Measurements from ENCODE around the gene NFASC.

The NFASC gene

DNA sequence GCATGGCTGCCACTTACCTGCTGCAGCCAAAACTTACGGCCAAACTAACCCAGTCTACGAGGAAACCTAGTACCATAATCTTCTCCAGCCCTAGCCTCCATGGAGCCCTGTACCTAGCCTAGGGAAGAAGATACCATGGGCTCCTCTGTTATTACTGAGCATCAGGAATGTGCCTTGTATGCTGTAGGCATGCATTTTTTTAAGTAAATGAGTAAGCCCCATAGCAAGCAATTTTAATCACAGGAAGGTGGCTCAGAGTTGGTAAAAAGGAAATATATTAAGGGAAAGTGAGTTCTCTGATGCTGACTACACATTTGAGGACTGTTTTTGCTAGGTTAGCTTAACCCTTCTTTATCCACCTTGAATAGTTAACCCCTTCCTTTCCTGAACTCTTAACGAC, 21.2 kb downstream of the NFASC start:
- DNase-seq: no peak

DNA sequence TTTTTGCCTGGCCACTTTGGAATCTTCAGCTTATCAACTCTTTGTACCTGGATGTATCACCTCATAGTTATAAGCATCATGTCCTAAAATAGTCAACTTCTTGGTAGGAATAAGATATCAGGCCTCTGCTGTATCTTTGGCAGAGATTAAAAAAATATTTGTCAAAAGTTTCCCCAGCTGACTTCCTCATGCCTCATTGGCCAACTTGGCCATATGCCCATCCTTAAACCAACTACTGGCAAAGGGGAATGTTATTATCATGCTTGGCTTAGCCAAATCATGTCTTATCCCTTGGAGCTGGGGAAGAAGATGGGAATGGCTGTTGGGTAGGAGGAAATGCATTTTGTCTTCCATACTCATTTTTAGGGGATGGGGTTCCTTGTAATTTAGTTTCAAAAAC, 23.4 kb downstream of the NFASC start:
- DNase-seq: no peak

DNA sequence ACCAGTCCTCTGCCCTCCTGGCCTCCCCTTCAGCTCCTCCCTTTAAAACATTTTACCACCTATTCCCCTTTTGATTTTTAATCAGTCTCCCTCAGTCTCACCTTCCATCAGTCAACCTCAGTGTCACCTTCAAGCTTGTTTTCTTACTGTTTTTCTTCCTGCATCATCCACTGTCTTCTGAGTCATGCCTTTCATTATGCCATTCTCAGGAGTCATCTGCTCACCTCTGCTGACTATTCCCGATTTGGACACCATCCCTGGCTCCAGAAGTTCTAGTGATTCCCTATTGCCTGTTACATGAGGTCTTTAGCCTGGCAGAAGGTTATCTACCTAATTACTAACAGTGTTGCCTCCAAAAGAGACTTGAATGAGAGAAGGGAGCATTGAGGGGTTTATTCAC, 23.9 kb downstream of the NFASC start:
- DNase-seq: no peak

DNA sequence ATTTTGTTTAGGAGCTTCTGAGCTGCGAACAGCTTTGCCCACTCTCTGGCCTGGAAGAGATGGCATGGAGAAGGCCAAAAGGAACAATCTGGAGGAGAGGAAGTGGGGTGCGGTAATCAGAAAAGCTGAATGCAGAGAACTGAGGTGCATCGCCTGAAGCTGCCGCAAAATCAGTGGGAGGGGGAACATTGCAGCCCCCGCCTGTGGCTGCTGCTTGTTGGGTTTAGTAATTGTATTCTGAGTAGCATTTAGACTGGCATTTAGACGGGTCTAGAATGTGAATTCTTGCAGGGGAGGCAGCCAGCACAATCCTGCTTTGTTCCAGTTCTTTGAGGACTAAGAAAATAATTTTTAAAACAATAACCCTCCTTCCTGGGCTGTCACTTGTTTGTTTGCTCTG, 25.4 kb downstream of the NFASC start:
- DNase-seq: no peak

DNA sequence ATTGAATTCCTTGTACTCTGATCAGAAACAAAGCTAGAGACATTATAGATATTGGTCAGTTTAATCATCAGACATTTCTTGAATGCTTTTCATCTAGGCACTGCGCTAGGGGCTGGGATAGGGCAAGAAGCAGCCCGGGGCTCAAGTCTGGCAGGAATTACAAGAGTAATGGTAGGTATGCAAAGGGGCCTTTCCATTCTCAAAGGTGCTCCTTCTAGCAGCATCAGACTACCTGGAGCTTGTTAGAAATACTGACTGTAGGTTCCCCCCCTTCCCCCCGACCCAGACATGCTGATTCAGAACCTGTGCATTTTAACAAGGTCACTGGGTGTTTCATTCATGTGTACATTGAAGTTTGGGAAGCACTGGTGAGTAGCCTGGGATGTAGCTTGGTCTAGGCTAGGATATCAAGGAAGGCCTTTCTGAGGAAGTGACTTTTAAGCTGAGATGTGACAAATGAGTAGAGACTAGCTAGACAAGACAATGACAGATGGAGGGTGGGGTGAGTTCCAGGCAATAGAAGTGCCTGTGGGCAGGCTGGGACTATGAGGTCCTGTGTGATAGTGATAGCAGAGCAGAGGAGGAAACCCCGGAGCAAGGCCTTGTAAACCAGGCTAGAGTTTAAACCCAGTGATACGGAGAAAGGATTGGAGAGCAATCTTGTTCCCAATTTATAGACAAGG, 26.3 kb downstream of the NFASC start:
- DNase-seq: no peak

DNA sequence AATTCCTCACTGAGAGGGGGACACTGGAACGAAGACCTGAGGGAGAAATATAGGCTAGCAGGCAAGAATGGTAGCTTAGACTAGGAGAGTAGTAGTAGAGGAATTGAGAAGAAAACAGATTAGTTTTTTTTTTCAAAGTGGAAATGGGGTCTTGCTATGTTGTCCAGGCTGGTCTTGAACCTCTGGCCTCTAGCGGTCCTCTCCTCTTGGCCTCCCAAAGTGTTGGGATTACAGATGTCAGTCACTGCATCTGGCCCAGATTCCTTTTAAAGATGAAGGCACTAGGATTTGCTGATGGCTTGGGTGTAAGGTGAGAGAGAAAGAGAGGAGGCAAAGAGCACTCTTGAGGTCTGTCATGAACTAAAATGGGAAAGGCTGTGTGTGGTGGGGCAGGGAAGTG, 30.1 kb downstream of the NFASC start:
- no peak for DNase-seq

DNA sequence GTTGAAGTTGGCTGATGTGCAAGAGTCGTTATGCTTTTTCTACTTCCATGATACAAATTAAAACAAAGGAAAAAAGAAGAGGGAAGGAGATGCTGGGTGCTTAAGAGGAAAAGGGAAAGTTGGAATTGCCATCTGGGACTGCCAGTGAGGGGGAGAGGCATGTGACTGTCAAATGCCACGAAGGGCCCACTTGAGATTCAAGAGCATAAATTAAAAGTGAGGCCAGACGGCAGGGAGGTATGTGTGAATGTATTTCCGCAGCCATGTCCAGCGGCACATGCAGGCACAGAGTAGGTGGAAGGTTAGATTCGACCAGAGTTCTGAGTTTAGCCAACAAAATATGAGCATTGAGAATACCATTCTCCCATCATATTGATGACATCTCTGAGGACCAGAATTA, 32.0 kb downstream of the NFASC start:
- no peak for DNase-seq

DNA sequence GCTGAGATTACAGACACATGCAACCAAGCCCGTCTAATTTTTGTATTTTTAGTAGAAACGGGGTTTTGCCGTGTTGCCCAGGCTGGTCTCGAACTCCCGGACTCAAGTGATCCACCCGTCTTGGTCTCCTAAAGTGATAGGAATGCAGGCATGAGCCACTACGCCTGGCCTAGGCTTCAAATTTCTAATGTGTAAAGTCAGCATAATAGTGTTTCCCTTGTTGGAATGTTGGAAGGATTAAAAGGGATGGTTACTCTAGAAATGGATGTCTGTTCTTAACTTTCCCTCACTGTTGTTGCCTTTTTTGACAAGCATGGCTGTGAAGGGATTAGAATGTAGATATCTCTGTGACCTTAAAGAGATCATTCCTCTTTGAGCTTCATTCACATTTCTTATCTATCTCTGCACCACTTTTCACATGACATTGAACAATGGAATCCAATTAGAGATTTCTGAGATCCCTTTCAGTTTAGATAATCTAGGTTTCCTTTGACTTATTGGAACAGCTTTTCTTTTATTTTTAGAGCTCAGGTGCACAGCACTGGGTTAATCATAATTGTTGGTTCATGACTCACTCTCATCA, 33.7 kb downstream of the NFASC start:
- no peak for DNase-seq

DNA sequence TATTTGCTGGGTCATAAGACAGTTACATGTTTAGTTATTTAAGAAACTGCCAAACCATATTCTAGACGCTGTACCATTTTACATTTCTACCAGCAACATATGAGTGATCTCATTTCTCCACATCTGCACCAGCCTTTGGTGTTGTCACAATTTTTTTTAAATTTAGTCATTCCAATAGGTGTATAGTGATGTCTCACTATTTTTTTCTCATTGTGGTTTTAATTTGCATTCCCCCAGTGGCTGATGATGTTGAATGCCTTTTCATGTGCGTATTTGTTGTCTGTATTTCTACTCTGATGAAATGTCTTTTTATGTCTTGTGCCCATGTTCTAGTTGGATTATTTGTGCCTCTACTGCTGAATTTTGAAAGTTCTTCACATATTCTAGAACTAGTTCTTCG, 38.4 kb downstream of the NFASC start:
- no peak for DNase-seq

DNA sequence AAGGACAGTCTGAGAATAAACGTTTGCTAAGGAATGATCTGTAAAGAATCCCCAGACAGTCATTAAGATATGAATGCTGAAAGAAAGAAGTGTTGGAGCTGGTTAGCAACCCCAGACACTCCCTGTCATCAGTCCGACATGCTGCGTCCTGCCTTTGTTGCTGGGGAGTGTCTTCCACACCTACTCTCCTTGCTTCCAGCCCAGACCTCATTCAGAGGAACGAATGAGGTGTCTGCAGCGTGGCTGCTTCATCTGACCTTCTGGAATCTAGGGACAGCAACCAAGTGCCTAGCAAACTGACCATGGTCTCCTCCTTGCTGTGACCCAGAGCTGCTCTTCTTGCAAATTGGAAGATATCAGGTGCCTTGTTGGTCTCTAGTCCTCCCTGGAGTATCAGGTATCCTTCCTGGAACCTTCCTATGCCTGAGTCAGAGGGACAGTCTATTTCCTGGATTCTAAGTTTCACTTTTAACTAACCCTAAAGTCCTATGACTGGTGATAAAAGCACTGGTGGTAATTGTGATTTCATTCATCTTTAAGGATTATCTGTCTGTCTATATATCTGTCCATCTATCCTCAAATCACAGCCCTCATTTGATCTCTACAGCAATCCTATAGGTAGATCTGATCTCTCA, 45.3 kb downstream of the NFASC start:
- no peak for DNase-seq

DNA sequence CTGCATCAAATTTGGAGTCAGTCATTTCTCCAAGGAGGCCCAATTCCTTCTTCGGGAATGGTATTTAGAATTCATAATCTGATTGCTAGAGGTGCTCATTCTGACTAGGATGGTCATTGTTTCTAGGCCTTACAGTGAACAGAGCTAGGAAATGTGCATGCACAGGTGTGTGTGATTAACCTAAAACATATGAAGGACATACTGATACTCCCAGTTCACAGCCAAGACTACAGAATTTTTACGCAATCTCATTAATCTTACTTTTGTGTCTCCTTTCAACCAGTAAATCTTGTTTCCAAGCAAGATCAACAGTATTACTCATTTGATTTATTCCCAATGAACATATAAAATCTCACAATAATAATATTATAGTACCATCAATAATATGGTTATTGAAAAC, 47.1 kb downstream of the NFASC start:
- no peak for DNase-seq

DNA sequence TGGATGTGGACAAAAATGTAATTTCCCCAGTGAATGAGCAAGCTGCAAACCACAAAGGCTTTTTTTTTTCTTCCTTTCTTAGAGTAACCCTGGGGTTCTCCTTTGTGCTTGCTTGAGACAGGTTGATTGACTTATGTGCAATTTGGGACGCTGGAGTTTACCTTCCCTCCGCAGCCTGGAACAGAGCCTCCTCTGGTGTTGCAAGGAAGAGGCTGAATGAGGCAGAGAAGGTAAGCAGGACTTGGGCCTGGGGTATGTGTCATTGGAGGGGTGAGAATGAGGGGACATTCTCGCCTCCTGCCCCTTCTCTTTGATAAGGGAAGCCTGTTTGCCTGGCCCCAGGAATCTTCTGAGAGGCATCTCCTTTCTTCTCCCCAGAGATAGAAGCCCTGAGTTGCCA, 49.8 kb downstream of the NFASC start:
- no peak for DNase-seq

DNA sequence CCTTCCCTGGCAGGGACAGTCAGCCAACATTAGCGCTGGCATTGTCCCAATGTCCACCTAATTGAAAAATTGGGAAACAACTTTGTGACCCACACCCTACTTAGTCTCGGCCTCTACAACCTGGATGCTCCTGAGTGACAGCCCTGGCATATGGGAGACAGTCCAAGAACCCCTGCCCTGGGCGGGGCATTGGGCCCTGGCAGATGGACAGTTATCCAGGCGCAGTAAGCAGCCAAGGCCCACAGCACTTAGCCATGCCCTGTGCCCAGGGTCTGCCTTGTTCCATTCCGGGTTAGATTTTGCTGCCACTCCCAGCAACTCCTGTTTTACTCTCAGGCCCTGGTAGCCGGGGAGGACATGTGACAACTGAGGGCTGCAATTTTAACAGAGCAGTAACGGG, 50.3 kb downstream of the NFASC start:
- DNase-seq: no peak

DNA sequence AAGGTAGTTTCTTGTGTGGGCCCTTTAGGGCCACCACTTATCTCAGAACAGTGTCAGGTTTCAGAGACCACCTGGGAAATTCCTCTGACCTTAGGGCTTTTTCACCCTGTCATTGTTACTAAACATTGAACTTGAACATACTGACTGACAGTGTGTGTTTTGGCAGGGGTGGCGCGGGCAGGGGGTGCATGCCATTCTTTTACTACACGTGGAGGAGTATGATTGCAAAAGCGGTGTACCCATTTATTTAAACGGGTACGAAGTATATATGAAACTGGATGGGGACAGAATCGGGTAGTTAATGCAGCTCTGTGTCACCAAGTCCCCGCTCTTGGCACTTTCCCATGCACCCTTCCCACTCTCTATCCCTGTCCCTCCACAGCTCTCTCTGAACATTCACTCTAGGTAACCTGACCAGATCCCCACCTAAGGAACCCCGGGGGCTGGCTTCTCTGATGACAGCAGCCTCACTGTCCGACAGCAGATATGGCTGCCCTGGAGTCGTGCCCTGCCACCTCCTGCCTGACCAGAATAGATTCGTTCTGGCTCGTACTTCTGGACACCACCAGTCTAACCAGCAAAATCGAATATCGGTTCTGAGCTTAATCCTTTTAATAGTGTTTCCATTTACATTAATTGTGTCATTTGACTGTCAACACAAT, 51.3 kb downstream of the NFASC start:
- no peak for DNase-seq

DNA sequence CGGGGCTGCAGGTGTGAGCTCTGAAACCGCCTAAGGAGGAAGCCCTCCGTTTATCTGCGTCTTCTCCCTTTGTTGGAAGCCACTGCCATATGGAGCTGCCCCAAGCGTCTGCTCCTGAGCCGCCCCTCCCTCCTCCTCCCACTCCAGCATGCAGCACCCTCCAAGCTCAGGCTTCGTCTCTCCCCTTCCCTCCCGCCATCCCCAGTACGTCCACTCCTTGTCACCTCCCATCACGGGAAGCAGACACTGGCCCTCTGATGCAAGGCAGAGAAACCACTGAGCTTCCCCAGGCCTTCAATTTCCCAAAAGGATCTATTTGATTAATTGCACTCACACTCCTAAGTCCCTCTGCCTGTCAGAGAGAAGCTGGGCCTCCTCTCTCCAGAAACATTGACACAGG, 52.5 kb downstream of the NFASC start:
- DNase-seq: no peak

DNA sequence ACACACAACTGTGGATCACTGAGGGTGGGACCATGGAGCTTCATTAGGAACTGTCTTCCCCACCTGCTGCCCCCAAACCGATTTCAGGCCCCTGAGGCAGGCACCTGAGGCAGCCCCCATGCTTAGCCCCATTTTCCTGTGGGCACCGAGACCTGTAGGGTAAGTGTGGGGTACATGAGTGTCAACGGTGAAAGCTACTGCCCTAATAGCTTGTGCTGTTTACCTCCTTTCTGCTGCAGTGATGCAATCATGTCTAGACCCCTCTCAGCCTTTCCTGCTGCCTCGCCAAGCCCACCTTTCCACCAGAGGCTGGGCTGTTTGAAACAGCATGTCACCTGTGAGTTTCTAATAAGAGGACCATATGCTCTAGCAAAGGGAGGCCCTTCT, 53.0 kb downstream of the NFASC start:
- no peak for DNase-seq

DNA sequence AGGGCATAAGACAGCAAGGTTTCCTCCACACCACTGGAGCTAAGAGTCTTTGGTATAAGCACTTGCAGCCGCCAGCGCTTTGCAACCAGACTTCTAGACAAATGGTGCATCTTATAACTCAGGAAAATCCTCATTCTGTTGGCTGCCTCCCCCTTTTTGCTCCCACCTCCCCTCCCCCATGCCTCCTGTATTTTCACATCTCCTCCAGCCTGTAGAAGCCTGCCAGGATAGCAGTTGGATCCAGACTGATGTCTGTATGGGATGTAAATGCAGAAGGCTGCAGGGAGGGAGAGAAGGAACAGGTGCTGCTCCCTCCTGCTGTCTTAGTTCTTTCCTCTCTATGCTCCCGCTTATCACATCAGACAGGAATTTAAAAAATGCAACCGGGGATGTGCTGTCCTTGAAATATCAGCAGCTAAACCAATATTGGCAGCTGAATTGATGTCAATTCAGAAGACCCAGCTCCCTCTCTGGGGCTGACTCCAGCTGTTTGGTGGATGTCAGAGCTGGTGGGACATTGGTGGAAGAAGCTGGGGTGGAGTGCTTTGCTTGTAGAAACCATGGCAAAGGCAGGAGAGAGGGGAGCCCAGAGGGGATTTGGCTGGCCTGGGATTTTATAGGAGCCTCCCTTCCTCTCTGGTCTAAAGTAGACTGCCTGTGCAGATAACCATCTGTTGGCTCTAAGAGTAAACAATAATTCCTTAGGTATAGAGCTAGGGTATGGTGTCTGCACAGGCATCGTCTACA, 53.5 kb downstream of the NFASC start:
- no peak for DNase-seq

DNA sequence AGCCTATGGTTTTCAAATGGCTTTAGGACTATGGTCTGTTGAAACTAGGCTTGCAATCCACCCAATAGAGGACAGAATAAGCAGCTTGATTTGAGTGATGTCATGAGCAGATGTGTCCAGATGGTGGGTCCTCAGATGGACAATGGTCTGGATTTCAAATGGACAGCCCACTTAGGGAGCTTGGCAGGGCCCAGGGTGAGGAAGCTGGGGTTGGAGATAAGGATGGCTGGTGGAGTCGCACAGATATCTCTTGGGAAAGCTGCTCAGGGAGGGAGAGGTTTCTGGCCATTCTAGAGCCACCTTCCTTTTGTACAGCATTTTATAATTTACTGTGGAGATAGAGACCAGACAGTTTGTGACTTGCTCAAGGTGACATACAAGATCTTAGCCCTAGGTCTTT, 55.0 kb downstream of the NFASC start:
- no peak for DNase-seq

DNA sequence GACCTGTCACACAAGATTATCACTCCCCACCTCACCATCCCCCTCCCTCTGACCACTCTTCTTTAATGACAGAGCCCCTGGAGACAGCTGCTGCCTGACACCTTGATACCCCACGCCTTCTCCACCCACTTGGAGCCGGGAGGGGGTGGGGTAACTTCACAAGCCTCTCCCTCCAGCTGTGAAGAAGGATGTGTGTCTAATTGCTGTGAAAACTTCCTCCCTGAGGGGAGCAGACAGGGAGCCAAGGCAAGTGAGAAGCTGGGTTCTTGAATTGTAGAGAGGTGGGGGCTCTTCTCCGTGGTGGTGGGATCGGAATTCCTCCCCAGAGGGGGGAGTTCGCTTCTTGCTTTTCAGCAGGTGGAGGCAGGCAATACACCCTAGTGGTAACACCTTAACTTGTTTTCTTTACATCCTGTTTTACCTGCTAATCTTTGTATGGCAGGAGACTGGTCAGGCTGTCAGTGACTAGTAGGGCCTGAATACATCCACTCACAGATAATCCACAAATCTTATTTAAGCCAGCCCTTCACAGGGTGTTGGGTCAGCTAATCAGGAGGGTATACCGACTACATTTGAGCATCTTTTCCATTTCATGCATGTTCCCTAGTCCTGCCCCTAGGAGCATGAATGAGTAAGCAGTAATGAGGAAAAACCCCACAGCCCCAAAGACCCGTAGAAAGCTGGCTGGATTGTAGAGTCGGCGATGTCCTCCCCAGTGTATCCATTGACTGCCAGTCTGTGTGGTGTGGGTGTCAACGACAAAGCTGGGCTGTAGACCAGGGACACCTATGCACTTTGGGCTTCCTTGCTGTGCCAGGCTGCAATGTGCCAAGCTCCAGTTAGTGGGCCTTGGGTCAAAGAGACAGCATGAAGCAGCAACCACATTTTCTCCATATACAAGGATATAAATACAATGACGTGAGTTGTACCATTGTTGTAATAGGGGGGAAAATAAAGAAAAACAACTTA, 57.3 kb downstream of the NFASC start:
- no peak for DNase-seq

DNA sequence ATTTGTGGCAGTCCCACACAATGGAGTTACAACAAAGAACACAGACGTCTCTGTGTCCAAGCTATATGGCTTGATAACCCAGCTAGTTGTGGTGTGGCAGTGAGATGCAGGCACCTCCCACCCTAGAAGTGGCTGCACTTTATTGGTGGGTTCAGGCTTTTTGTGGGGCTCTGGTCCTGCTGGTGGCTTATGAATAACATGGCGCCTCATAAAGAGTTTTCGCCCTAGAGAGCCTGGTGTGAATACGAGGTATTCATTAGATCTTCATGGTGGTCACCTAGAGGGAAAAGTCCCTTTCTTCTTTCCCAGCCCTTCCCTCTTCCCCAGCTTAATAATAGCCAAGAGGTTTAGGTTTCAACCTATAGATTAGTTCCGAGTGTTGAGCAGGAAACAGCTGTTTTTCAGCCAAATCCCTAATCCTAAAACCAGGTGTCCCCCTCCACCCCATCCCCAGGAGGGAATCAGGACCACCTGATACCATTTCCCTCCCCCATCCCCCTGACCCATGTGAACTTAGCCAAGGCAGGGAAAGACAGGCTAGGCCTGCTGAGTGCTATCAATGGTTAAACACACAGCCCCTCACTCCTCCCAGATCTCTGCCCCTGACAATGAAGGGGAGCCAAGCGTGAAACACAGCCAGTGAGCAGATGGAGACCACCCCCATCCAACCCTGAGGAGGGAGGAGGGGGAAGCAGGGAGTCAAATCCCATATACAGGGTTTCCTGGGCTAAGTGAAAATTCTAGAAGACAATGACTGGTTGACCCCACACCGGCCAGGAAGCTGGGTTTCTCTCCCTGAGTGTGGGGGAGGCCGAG, 58.2 kb downstream of the NFASC start:
- DNase-seq: no peak

DNA sequence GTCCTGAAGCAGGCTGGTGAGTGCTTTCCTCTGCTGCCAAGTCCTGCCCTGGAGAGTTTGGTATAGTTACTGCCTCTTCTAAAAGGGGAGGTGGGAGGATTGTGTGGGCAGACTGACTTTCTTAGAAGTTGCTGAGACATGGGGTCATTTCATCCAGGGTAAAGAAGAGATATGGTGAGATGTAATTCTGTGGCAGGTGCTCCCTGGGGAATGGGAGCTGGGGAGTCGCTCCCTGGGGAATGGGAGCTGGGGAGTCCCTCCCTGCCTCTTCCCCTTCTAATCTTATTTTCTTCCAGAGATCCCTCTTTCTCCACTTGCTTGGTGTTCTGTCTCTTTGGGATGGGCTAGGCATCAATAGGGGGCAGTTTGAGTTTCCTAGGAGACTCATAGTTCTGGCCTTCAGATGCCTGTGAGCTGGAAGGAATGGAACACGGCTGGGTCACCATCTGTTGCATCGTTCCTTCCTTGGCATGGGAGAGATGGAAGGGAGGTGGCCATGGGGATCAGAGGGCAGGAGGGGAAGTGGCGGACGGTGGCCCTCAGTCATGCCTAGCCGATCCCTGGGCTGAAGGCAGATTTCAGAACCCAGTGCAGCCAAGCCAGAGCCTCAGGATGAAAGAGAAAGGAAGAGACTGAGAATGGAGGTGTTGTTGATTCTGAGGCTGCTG, 59.0 kb downstream of the NFASC start:
- no peak for DNase-seq
